ENCODE data around the gene ATXN1.

Gene ATXN1

DNA sequence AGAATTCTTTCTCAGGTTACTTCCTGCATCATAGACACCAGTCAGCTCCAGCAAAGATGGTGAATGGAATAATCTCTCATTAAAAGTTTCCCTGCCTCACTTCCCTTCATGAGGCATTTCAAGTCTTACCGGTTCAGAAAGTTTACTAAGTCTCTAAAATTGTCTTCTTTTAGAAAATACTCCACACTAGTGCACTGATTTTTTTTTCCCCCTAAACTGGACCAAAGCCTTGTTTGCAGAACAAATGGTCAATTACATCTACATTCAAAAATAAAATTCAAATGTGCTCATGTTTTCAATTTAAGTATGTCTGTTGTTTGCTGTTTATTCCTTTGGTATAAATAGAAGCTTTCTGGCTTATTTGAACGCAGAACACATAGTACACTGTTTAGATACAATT, 411.7 kb downstream of the ATXN1 start:
- no peak overlapping the region for H3K27ac ChIP-seq
- no peak overlapping the region for H3K4me3 ChIP-seq (ENCODE audit: low read depth, low read length)
- no peak for DNase-seq
- H3K27me3 ChIP-seq (replicated peaks): no peaks in the 10 kb centered on the region
- H3K36me3 ChIP-seq (replicated peaks): no peaks in the 10 kb centered on the region
- TF ChIP-seq CTCF (IDR thresholded peaks at IDR 0.05; ENCODE audit: low read depth, low read length, missing control alignments): no peak
- in situ Hi-C loops (cut with HindIII; ENCODE audit: low pct_ligation_motif_present, low sequenced_read_pairs): no loop called here

GRCh38 chr6:16346831-16347230, 414.4 kb downstream of the ATXN1 start:
- in situ Hi-C loops (cut with HindIII; ENCODE audit: low pct_ligation_motif_present, low sequenced_read_pairs): no loop called here

GRCh38 chr6:16345449-16346330, 415.6 kb downstream of the ATXN1 start:
- no peaks in the 10 kb centered on the region for H3K36me3 ChIP-seq (replicated peaks)
- H3K4me3 ChIP-seq (ENCODE audit: low read depth, low read length): no peak overlapping the region
- H3K27ac ChIP-seq: peak overlapping the region; percentile 83
- in situ Hi-C loops (cut with HindIII; ENCODE audit: low pct_ligation_motif_present, low sequenced_read_pairs): no loop called here
- TF ChIP-seq CTCF (IDR thresholded peaks at IDR 0.05; ENCODE audit: low read depth, low read length, missing control alignments): no peak
- DNase-seq: peak; percentile 67
- no peaks in the 10 kb centered on the region for H3K27me3 ChIP-seq (replicated peaks)

More at GRCh38 chr6:16346831-16347230, 414.4 kb downstream of the ATXN1 start:
- Histone ChIP-seq H3K27ac (no peak overlapping the region), H3K4me3 (ENCODE audit: low read depth, low read length) (no peak overlapping the region), H3K36me3 (replicated peaks) (no peaks in the 10 kb centered on the region), H3K27me3 (replicated peaks) (no peaks in the 10 kb centered on the region)
- TF ChIP-seq CTCF (IDR thresholded peaks at IDR 0.05; ENCODE audit: low read depth, low read length, missing control alignments): no peak
- DNase-seq: no peak

DNA sequence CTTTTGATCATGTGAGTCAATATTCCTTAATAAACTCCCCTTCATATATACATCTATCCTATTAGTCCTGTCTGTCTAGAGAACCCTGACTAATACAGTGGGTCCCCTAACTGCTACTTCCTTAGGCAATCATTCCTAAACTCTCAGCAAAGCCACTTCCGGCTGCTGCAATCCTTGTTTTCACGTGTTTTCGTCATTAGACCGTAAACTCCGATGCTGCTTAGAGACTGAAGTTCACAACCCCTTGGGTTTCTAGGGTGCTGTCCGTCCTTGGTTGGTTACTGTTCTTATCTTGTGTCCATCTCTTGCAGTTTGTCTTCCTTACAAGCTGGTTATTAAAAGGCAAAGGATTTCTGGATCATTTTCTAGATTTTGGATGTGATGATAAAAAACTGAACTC, 416.5 kb downstream of the ATXN1 start:
- no peak for TF ChIP-seq CTCF (IDR thresholded peaks at IDR 0.05; ENCODE audit: low read depth, low read length, missing control alignments)
- Histone ChIP-seq H3K27ac (peak overlapping the region; percentile 83), H3K27me3 (replicated peaks) (no peaks in the 10 kb centered on the region), H3K36me3 (replicated peaks) (no peaks in the 10 kb centered on the region), H3K4me3 (ENCODE audit: low read depth, low read length) (no peak overlapping the region)
- in situ Hi-C loops (cut with HindIII; ENCODE audit: low pct_ligation_motif_present, low sequenced_read_pairs): no loop called here
- DNase-seq: peak; percentile 83

DNA sequence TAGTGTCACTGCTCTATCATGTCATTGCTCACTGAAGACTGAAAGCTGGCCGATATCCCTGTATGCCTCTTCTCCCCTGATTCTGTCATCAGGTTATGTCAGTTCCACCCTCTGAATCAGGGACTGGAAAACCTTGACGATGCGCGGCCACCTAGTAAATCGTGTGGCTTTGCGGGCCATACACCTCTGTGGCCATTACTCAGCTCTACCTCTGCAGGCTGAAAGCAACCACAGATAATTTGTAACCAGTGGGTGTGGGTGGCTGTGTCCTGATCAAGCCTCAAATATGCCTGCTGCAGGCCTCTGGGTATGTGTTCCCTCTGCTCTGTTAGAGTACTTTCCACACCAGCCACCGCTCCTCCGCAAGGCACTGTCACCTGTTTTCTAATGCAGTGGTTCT, 417.7 kb downstream of the ATXN1 start:
- Histone ChIP-seq H3K27me3 (replicated peaks) (no peaks in the 10 kb centered on the region), H3K27ac (no peak overlapping the region), H3K4me3 (ENCODE audit: low read depth, low read length) (no peak overlapping the region), H3K36me3 (replicated peaks) (no peaks in the 10 kb centered on the region)
- TF ChIP-seq CTCF (IDR thresholded peaks at IDR 0.05; ENCODE audit: low read depth, low read length, missing control alignments): no peak
- in situ Hi-C loops (cut with HindIII; ENCODE audit: low pct_ligation_motif_present, low sequenced_read_pairs): no loop called here
- no peak for DNase-seq

- in situ Hi-C loops (cut with HindIII; ENCODE audit: low pct_ligation_motif_present, low sequenced_read_pairs): no loop called here
- no peak for TF ChIP-seq CTCF (IDR thresholded peaks at IDR 0.05; ENCODE audit: low read depth, low read length, missing control alignments)
- DNase-seq: no peak
- no peak overlapping the region for H3K4me3 ChIP-seq (ENCODE audit: low read depth, low read length)
- H3K27ac ChIP-seq: peak overlapping the region; percentile 56
- H3K36me3 ChIP-seq (replicated peaks): no peaks in the 10 kb centered on the region
- no peaks in the 10 kb centered on the region for H3K27me3 ChIP-seq (replicated peaks)
These were observed 422.0 kb downstream of the ATXN1 start for GRCh38 chr6:16339265-16339587.

All from brain microvascular endothelial cell (primary cell).